Neuronal stem cell (in vitro differentiated cells): Measurements from ENCODE around the gene NLGN3.

Experiments used
- DNase-seq: peaks from one replicate; pipeline ENCODE4 v3.0.0-alpha.2; 2013; ENCODE audit warnings: low spot score
- H2AFZ ChIP-seq: one replicate; pipeline ENCODE4 v1.6.1; 2013; ENCODE audit warnings: mild to moderate bottlenecking, low read length, inconsistent platforms
- H2AK5ac ChIP-seq: 2 replicates; pipeline ENCODE4 v1.6.1; 2013; ENCODE audit warnings: low read depth, mild to moderate bottlenecking, inconsistent platforms, low read length, moderate library complexity, mixed read lengths
- H2BK120ac ChIP-seq: 2 replicates; pipeline ENCODE4 v1.6.1; 2013; ENCODE audit warnings: low read depth, mild to moderate bottlenecking, inconsistent platforms, low read length, moderate library complexity, mixed read lengths
- H2BK12ac ChIP-seq: one replicate; pipeline ENCODE4 v1.6.1; 2013; ENCODE audit warnings: low read length, inconsistent platforms
- H2BK15ac ChIP-seq: 2 replicates; pipeline ENCODE4 v1.6.1; 2013; ENCODE audit warnings: mild to moderate bottlenecking, low read length, inconsistent platforms, mixed read lengths
- H2BK5ac ChIP-seq: one replicate; pipeline ENCODE4 v1.6.1; 2013; ENCODE audit warnings: inconsistent platforms, mild to moderate bottlenecking, low read length, moderate library complexity
- H3K14ac ChIP-seq: one replicate; pipeline ENCODE4 v1.6.1; 2013; ENCODE audit warnings: low read length, inconsistent platforms
- H3K18ac ChIP-seq: 2 replicates; pipeline ENCODE4 v1.6.1; 2013; ENCODE audit warnings: low read length, inconsistent platforms
- H3K23ac ChIP-seq: 2 replicates; pipeline ENCODE4 v1.6.1; 2013; ENCODE audit warnings: low read depth, mild to moderate bottlenecking, mixed read lengths, low read length, inconsistent platforms; ENCODE audit not compliant: poor library complexity
- H3K27ac ChIP-seq: replicated peaks from 3 replicates; pipeline ENCODE4 v1.5.1; 2013; ENCODE audit warnings: low read length, inconsistent platforms
- H3K27me3 ChIP-seq, 3 experiments: 2 replicates each; pipeline ENCODE4 v1.6.1; 2013; ENCODE audit warnings: low read length in 3 of 3, mild to moderate bottlenecking in 2 of 3, inconsistent platforms in 1 of 3, low read depth in 1 of 3, mixed read lengths in 1 of 3, moderate library complexity in 1 of 3; ENCODE audit not compliant: control insufficient read depth in 3 of 3, insufficient read depth in 3 of 3
- H3K36me3 ChIP-seq, 2 donors: replicated peaks in 1 of 2; 2 replicates each; pipeline ENCODE4 v1.6.1; 2013; ENCODE audit warnings: low read length in 2 of 2; ENCODE audit not compliant: control insufficient read depth in 2 of 2, insufficient read depth in 2 of 2
- H3K4ac ChIP-seq: 2 replicates; pipeline ENCODE4 v1.6.1; 2013; ENCODE audit warnings: inconsistent platforms, mild to moderate bottlenecking, low read length, moderate library complexity
- H3K4me1 ChIP-seq, 2 donors: 1 replicate in 1 of 2; 2 replicates in 1 of 2; pipeline ENCODE4 v1.6.1; 2013; ENCODE audit warnings: low read length in 2 of 2, low read depth in 1 of 2; ENCODE audit not compliant: control insufficient read depth in 2 of 2, insufficient read depth in 1 of 2
- H3K4me2 ChIP-seq: one replicate; pipeline ENCODE4 v1.6.1; 2013; ENCODE audit warnings: mild to moderate bottlenecking, low read length, inconsistent platforms; ENCODE audit not compliant: insufficient read depth, poor library complexity, severe bottlenecking
- H3K4me3 ChIP-seq, 2 donors: 2 replicates each; pipeline ENCODE4 v1.5.1; 2013; ENCODE audit warnings: low read length in 2 of 2, mild to moderate bottlenecking in 2 of 2, inconsistent platforms in 1 of 2, moderate library complexity in 1 of 2
- H3K79me1 ChIP-seq: one replicate; pipeline ENCODE4 v1.6.1; 2013; ENCODE audit warnings: low read depth, mild to moderate bottlenecking, inconsistent platforms, low read length, moderate library complexity
- H3K9ac ChIP-seq: one replicate; pipeline ENCODE4 v1.6.1; 2013; ENCODE audit warnings: mild to moderate bottlenecking, low read depth, low read length, inconsistent platforms; ENCODE audit not compliant: poor library complexity
- H3K9me3 ChIP-seq, 2 donors: replicated peaks in 1 of 2; 2 replicates each; pipeline versions ENCODE3 to v1.6.1; 2013; ENCODE audit warnings: low read length in 2 of 2, mild to moderate bottlenecking in 2 of 2, inconsistent platforms in 1 of 2, low read depth in 1 of 2, mixed read lengths in 1 of 2, moderate library complexity in 1 of 2; ENCODE audit not compliant: control insufficient read depth in 2 of 2, insufficient read depth in 1 of 2
- H4K8ac ChIP-seq: one replicate; pipeline ENCODE4 v1.6.1; 2013; ENCODE audit warnings: low read depth, mild to moderate bottlenecking, inconsistent platforms, low read length, moderate library complexity
- H4K91ac ChIP-seq: one replicate; pipeline ENCODE4 v1.6.1; 2013; ENCODE audit warnings: low read length, low read depth, mild to moderate bottlenecking, inconsistent platforms; ENCODE audit not compliant: poor library complexity
- WGBS, 2 donors: extraction: QIAGEN DNeasy Blood & Tissue Kit; methylation state at CpG; one replicate each; pipeline ENCODE4 v1.1.7; 2013; ENCODE audit warnings: missing lambda C conversion rate in 2 of 2, mixed read lengths in 1 of 2; ENCODE audit not compliant: insufficient read length in 2 of 2, insufficient replicate concordance in 1 of 2; ENCODE audit errors: extremely low coverage in 2 of 2; 5-methylcytosine and 5-hydroxymethylcytosine counted together

Gene NLGN3

GRCh38 chrX:71100581-71101505 is 43.8 kb upstream of the NLGN3 start:
- H3K79me1 ChIP-seq, result no peaks in the 10 kb centered on the region
- no peak overlapping the region for H3K23ac ChIP-seq
- H4K8ac ChIP-seq, result no peak overlapping the region
- no peak for DNase-seq
- H3K9me3 ChIP-seq, result no peaks in the 10 kb centered on the region
- peaks cover 17% of the 10 kb centered on the region in 2 donors for H3K4me1 ChIP-seq
- no peak overlapping the region for H3K9ac ChIP-seq
- no peak overlapping the region for H3K14ac ChIP-seq
- no CpG with 5 or more reads among the region's 31 CpGs for WGBS, 2 donors
- no peak overlapping the region for H3K4me3 ChIP-seq
- no peak overlapping the region for H2BK120ac ChIP-seq
- H2BK12ac ChIP-seq, result no peak overlapping the region
- no peak overlapping the region for H3K18ac ChIP-seq
- H2BK5ac ChIP-seq, result no peak overlapping the region
- H3K27me3 ChIP-seq, result peaks cover 0 to 30% (median 10%) of the 10 kb centered on the region in 3 experiments
- no peak overlapping the region for H3K4me2 ChIP-seq
- no peak overlapping the region for H3K27ac ChIP-seq
- H2BK15ac ChIP-seq, result no peak overlapping the region
- no peak overlapping the region for H3K4ac ChIP-seq
- no peak overlapping the region for H2AK5ac ChIP-seq
- no peaks in the 10 kb centered on the region for H3K36me3 ChIP-seq
- H2AFZ ChIP-seq, result no peak overlapping the region
- H4K91ac ChIP-seq, result no peak overlapping the region

- no peak for DNase-seq
- peaks cover 0 to 20% (median 2%) of the 10 kb centered on the region in 3 experiments for H3K27me3 ChIP-seq
- no peak overlapping the region for H3K4me3 ChIP-seq
- no peak overlapping the region for H3K4ac ChIP-seq
- no peak overlapping the region for H2BK12ac ChIP-seq
- H3K36me3 ChIP-seq, result no peaks in the 10 kb centered on the region
- no peak overlapping the region for H2AK5ac ChIP-seq
- H3K9me3 ChIP-seq, result no peaks in the 10 kb centered on the region
- no peak overlapping the region for H3K23ac ChIP-seq
- H3K4me2 ChIP-seq, result no peak overlapping the region
- H2BK15ac ChIP-seq, result no peak overlapping the region
- H2AFZ ChIP-seq, result no peak overlapping the region
- no peak overlapping the region for H3K18ac ChIP-seq
- WGBS, 2 donors, result no CpG with 5 or more reads among the region's 3 CpGs
- no peak overlapping the region for H4K91ac ChIP-seq
- H3K79me1 ChIP-seq, result no peaks in the 10 kb centered on the region
- H3K27ac ChIP-seq, result no peak overlapping the region
- H3K4me1 ChIP-seq, result peaks cover 16 to 17% of the 10 kb centered on the region in 2 donors
- H2BK5ac ChIP-seq, result no peak overlapping the region
- no peak overlapping the region for H3K14ac ChIP-seq
- H3K9ac ChIP-seq, result no peak overlapping the region
- no peak overlapping the region for H2BK120ac ChIP-seq
- H4K8ac ChIP-seq, result no peak overlapping the region
These were observed 42.3 kb upstream of the NLGN3 start for GRCh38 chrX:71102292-71102691.

- H3K4ac ChIP-seq, result no peak overlapping the region
- no peak overlapping the region for H2BK5ac ChIP-seq
- no peaks in the 10 kb centered on the region for H3K9me3 ChIP-seq
- no peak overlapping the region for H2BK12ac ChIP-seq
- H4K8ac ChIP-seq, result peak overlapping the region; percentile 43
- H2BK15ac ChIP-seq, result no peak overlapping the region
- no peak overlapping the region for H2BK120ac ChIP-seq
- H3K9ac ChIP-seq, result no peak overlapping the region
- H2AFZ ChIP-seq, result peak overlapping the region; percentile 78
- no peak for DNase-seq
- no peak overlapping the region for H3K23ac ChIP-seq
- WGBS, 2 donors, result no CpG with 5 or more reads among the region's 10 CpGs
- no peak overlapping the region for H3K18ac ChIP-seq
- H3K27ac ChIP-seq, result peak overlapping the region; percentile 72
- no peak overlapping the region for H3K4me2 ChIP-seq
- H3K36me3 ChIP-seq, result no peaks in the 10 kb centered on the region
- H3K14ac ChIP-seq, result no peak overlapping the region
- no peak overlapping the region for H3K4me3 ChIP-seq
- H4K91ac ChIP-seq, result no peak overlapping the region
- H3K27me3 ChIP-seq, result peaks cover 0 to 14% (median 0%) of the 10 kb centered on the region in 3 experiments
- H3K4me1 ChIP-seq, result peaks cover 16 to 19% of the 10 kb centered on the region in 2 donors
- H2AK5ac ChIP-seq, result no peak overlapping the region
- no peaks in the 10 kb centered on the region for H3K79me1 ChIP-seq
These were observed 41.3 kb upstream of the NLGN3 start for GRCh38 chrX:71103110-71103983.

DNA sequence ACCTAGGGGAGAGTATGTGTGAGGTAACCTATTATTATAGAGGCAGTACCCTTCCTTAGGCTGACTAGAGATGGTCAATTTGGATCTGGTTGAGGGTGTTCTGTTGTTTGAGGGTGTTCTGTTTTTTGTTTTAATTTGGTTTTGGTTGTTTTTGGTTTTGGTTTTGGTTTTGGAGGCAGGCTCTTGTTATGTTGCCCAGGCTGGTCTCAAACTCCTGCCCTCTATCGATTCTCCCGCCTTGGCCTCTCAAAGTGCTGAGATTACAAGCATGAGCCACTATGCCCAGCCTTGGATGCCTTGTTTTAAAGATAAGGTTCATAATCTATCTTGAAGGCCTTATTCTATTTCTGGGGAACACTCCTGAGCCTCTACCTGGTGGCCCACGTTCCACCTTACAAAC is 39.0 kb upstream of the NLGN3 start:
- no peak overlapping the region for H3K23ac ChIP-seq
- no peak overlapping the region for H3K18ac ChIP-seq
- no peak overlapping the region for H3K4me3 ChIP-seq
- no peak overlapping the region for H2AK5ac ChIP-seq
- peaks cover 0 to 11% (median 0%) of the 10 kb centered on the region in 3 experiments for H3K27me3 ChIP-seq
- H3K79me1 ChIP-seq, result no peaks in the 10 kb centered on the region
- no peak overlapping the region for H4K8ac ChIP-seq
- no peak overlapping the region for H3K27ac ChIP-seq
- no peak overlapping the region for H3K4me2 ChIP-seq
- no CpG with 5 or more reads among the region's 3 CpGs for WGBS, 2 donors
- no peak overlapping the region for H2AFZ ChIP-seq
- H2BK12ac ChIP-seq, result no peak overlapping the region
- no peak overlapping the region for H3K4ac ChIP-seq
- no peak overlapping the region for H2BK120ac ChIP-seq
- no peak overlapping the region for H3K14ac ChIP-seq
- no peak overlapping the region for H4K91ac ChIP-seq
- no peak overlapping the region for H2BK5ac ChIP-seq
- peaks cover 14 to 16% of the 10 kb centered on the region in 2 donors for H3K4me1 ChIP-seq
- H2BK15ac ChIP-seq, result no peak overlapping the region
- H3K9ac ChIP-seq, result no peak overlapping the region
- H3K36me3 ChIP-seq, result no peaks in the 10 kb centered on the region
- no peaks in the 10 kb centered on the region for H3K9me3 ChIP-seq
- no peak for DNase-seq
